Left ventricle myocardium inferior (tissue), 1 donor: Measurements from ENCODE around the gene NKX2-8. TPM values are rescaled to one million over a fixed set of nuclear protein-coding genes. Genes with fewer than 3 reads are reported as not detected.

ENCODE experiments used
- DNase-seq: peaks from one replicate; pipeline ENCODE4 v3.0.0-alpha.2; 2020
- H3K27ac ChIP-seq: fragments of 200-600 bp; replicated peaks from 2 replicates; pipeline ENCODE4 v1.8.0; 2021
- H3K27me3 ChIP-seq: fragments of 200-600 bp; 2 replicates; pipeline ENCODE4 v1.8.0; 2021; ENCODE audit warnings: low read depth
- H3K36me3 ChIP-seq: fragments of 200-600 bp; 2 replicates; pipeline ENCODE4 v1.8.0; 2021
- H3K4me1 ChIP-seq: fragments of 200-600 bp; 2 replicates; pipeline ENCODE4 v1.8.0; 2021
- H3K4me3 ChIP-seq: fragments of 200-600 bp; 2 replicates; pipeline ENCODE4 v1.8.0; 2021; ENCODE audit warnings: mild to moderate bottlenecking, moderate library complexity
- H3K9me3 ChIP-seq: fragments of 200-600 bp; replicated peaks from 2 replicates; pipeline ENCODE4 v1.8.0; 2021
- intact Hi-C: fragments of 100-400 bp; cut with micrococcal nuclease; formaldehyde crosslinking; loops from one replicate; pipeline ENCODE4 v1.11.0; 2022
- total RNA-seq: library from RNA; stranded (reverse); fragmentation: NEBNext Ultra II Directional; extraction: Animal tissue kit (Norgen Biotek cat#: 25700); gene quantifications from one replicate; pipeline ENCODE4 v1.2.1, GENCODE V29; 2021
- TF ChIP-seq, protein P1 (sequence below): fragments of 200-600 bp; IDR thresholded peaks from 2 replicates; pipeline ENCODE4 v1.8.0; 2021; ENCODE audit warnings: antibody characterized with exemption, mild to moderate bottlenecking, borderline replicate concordance
- donor health status: DM: no; HTN: yes; CAD: no; lungs with severe emphysema.

The NKX2-8 gene
- total RNA-seq, 1 donor from 2014 or later: not detected

DNA sequence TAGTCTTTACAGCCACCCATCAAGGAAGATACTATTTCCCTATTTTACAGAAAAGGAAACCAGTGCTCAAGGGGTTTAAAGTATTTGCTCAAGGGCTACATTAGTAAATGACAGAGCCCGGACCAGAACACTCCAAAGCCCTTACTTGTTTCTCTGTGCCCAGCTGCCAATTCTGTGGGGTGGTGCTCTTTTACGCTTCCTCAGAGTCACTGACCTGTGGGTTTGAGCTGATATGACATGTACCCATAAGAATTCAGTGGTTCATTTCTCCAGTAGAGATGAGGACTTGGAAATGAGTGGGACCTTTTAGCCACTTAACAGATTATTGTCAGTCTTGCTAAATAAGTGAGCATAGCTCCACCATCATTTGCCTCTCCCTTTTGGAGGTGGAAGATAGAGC lies 37.4 kb upstream of the NKX2-8 start:
- intact Hi-C loops: no loop called here
- peaks cover 55% of the 10 kb centered on the region for H3K27me3 ChIP-seq
- no peak overlapping the region for H3K4me3 ChIP-seq
- H3K4me1 ChIP-seq: no peaks in the 10 kb centered on the region
- no peak for DNase-seq
- TF ChIP-seq, protein P1, sequence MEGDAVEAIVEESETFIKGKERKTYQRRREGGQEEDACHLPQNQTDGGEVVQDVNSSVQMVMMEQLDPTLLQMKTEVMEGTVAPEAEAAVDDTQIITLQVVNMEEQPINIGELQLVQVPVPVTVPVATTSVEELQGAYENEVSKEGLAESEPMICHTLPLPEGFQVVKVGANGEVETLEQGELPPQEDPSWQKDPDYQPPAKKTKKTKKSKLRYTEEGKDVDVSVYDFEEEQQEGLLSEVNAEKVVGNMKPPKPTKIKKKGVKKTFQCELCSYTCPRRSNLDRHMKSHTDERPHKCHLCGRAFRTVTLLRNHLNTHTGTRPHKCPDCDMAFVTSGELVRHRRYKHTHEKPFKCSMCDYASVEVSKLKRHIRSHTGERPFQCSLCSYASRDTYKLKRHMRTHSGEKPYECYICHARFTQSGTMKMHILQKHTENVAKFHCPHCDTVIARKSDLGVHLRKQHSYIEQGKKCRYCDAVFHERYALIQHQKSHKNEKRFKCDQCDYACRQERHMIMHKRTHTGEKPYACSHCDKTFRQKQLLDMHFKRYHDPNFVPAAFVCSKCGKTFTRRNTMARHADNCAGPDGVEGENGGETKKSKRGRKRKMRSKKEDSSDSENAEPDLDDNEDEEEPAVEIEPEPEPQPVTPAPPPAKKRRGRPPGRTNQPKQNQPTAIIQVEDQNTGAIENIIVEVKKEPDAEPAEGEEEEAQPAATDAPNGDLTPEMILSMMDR: no peak
- H3K36me3 ChIP-seq: no peaks in the 10 kb centered on the region
- no peak overlapping the region for H3K27ac ChIP-seq
- H3K9me3 ChIP-seq: peaks cover 18% of the 10 kb centered on the region

DNA sequence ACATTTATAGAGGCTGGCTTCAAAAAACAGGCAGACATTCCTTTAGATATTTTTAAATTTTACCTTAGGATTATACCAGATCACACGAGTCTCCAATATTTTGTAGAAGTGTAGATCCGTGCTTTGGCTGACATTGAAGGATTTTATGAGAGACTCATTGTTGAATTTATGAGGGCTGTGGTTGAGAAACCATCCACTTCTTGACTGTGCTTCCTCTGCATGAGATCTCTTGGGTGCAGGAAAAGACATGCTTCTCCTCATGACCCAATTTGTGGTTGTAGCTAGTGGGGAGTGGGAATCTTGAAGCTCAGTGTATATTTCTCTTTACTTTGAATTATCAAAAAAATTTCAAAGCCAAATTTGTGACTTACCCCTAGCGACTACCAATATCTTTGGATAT lies 36.7 kb upstream of the NKX2-8 start:
- Histone ChIP-seq H3K36me3 (no peaks in the 10 kb centered on the region), H3K27ac (no peak overlapping the region), H3K9me3 (peaks cover 18% of the 10 kb centered on the region), H3K4me1 (no peaks in the 10 kb centered on the region), H3K4me3 (no peak overlapping the region), H3K27me3 (peaks cover 53% of the 10 kb centered on the region)
- intact Hi-C loops: no loop called here
- DNase-seq: no peak
- TF ChIP-seq, protein P1: no peak

DNA sequence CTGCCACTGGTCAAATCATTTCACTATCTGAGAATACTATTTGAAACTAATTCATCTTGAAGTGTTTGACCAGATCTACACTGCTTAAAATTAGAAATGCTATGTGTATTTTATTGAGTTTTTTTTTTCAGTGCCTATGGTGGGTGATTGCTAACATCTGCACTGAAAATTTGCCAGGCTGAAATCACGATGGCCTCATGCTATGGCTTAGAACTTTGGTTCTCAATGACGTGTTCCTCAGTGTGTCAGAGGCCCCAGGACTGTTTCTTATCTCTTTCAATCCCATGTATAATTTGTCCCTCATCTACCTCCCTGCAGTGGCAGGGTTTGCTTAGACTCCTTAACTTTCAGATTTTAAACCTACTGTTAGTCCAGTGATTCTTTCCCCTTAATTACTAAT lies 36.2 kb upstream of the NKX2-8 start:
- peaks cover 18% of the 10 kb centered on the region for H3K9me3 ChIP-seq
- TF ChIP-seq, protein P1: no peak
- no peak overlapping the region for H3K27ac ChIP-seq
- no peaks in the 10 kb centered on the region for H3K4me1 ChIP-seq
- no peak for DNase-seq
- H3K27me3 ChIP-seq: peaks cover 53% of the 10 kb centered on the region
- H3K4me3 ChIP-seq: no peak overlapping the region
- intact Hi-C loops: no loop called here
- H3K36me3 ChIP-seq: no peaks in the 10 kb centered on the region

DNA sequence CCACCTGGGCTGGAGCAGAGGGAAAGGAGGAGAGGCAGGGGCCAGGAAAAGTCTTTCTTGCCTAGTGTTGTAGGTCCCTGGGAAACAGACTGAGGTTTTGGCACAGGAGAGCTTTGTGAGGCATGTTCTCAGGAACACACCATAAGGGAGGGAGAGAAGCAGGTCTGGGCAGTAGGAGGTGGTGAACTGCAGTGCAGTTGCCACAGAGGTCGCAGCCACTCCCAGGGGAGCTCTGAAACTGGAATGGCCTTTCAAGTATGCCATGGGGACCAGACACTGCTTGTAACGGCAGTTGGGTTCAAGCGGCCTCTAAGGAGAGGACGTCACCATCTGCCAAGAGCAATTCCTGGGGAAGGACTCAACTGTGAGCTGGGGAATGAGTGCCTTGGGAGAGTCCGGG lies 35.4 kb upstream of the NKX2-8 start:
- no peak overlapping the region for H3K27ac ChIP-seq
- H3K9me3 ChIP-seq: peaks cover 18% of the 10 kb centered on the region
- H3K4me1 ChIP-seq: no peaks in the 10 kb centered on the region
- TF ChIP-seq, protein P1: no peak
- H3K27me3 ChIP-seq: peaks cover 56% of the 10 kb centered on the region
- H3K36me3 ChIP-seq: no peaks in the 10 kb centered on the region
- no peak for DNase-seq
- H3K4me3 ChIP-seq: no peak overlapping the region
- intact Hi-C loops: no loop called here

DNA sequence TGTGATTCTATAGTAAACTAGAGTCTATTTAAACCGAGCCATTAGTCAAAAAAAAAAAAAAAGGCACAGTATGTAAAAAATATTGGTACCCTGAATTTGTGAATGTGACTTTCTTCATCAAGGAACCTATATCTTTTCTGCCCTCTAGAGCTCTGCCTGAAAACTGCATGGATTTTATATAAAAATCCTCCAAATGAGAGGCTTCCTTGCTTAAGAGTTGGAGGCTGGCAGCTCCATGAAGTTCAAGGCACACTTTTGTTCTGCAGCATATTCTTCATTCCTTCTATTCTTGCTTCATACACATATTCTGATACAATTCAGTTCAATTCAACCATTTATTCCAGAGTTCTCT lies 23.1 kb upstream of the NKX2-8 start:
- no peak for DNase-seq
- TF ChIP-seq, protein P1: no peak
- H3K4me1 ChIP-seq: no peaks in the 10 kb centered on the region
- H3K4me3 ChIP-seq: no peak overlapping the region
- peaks cover 8% of the 10 kb centered on the region for H3K9me3 ChIP-seq
- H3K36me3 ChIP-seq: no peaks in the 10 kb centered on the region
- H3K27me3 ChIP-seq: peaks cover 65% of the 10 kb centered on the region
- intact Hi-C loops: no loop called here
- H3K27ac ChIP-seq: no peak overlapping the region
